Transverse colon (tissue), 4 donors: ENCODE results near the gene CEP126. TPM values are rescaled to one million over a fixed set of nuclear protein-coding genes. Genes with fewer than 3 reads are reported as not detected.

Experiments used
- DNase-seq: peaks from one replicate; pipeline ENCODE4 v3.0.0-alpha.2; 2019
- H3K27ac ChIP-seq, 4 donors: fragments of 200-600 bp; sonication (generic); 2 replicates each; pipeline ENCODE4 v1.5.1; 2016 to 2018; ENCODE audit warnings: inconsistent platforms in 4 of 4
- H3K27me3 ChIP-seq: fragments of 200-600 bp; sonication (generic); 2 replicates; pipeline ENCODE4 v1.5.1; 2017; ENCODE audit warnings: inconsistent platforms
- H3K36me3 ChIP-seq, 4 donors: fragments of 200-600 bp; sonication (generic); 2 replicates each; pipeline ENCODE4 v1.5.1; 2017 to 2019; ENCODE audit warnings: inconsistent platforms in 4 of 4
- H3K4me1 ChIP-seq, 4 donors: fragments of 200-600 bp; sonication (generic); 2 replicates each; pipeline ENCODE4 v1.5.1; 2017 to 2020; ENCODE audit warnings: inconsistent platforms in 4 of 4
- H3K4me3 ChIP-seq, 4 donors: fragments of 200-600 bp; sonication (generic); 1 replicate in 1 of 4; 2 replicates in 3 of 4; pipeline versions ENCODE4 v1.5.1 to v1.6.1; 2017 to 2019; ENCODE audit warnings: inconsistent platforms in 4 of 4
- H3K9me3 ChIP-seq, 2 donors: fragments of 200-600 bp; sonication (generic); 2 replicates each; pipeline ENCODE4 v1.5.1; 2017 to 2019; ENCODE audit warnings: inconsistent platforms in 2 of 2
- CTCF ChIP-seq, 5 experiments: fragments of 200-600 bp in 3 of 5; fragments of 450-650 bp in 2 of 5; sonication (generic) in 3 of 5; IDR thresholded peaks; 1 replicate in 2 of 5; 2 replicates in 3 of 5; pipeline ENCODE4 v1.5.1; 2016 to 2017; ENCODE audit warnings: antibody characterized with exemption in 5 of 5, inconsistent platforms in 3 of 5, mild to moderate bottlenecking in 2 of 5, moderate library complexity in 1 of 5
- EP300 ChIP-seq: sonication (generic); formaldehyde crosslinking; IDR thresholded peaks from one replicate; pipeline ENCODE4 v1.6.1; 2017; ENCODE audit warnings: antibody characterized with exemption, low read depth
- POLR2A ChIP-seq: fragments of 450-650 bp; IDR thresholded peaks from one replicate; pipeline ENCODE4 v1.6.1; 2016; ENCODE audit warnings: antibody characterized with exemption, mild to moderate bottlenecking, moderate library complexity
- POLR2AphosphoS5 ChIP-seq, 3 donors: sonication (generic); formaldehyde crosslinking; IDR thresholded peaks; one replicate each; pipeline ENCODE4 v1.6.1; 2016; ENCODE audit warnings: antibody characterized with exemption in 3 of 3
- WGBS, 2 donors: methylation state at CpG; one replicate each; pipeline ENCODE4 v1.1.5; 2018; ENCODE audit warnings: low coverage in 1 of 2; 5-methylcytosine and 5-hydroxymethylcytosine counted together
- in situ Hi-C, 4 donors: fragments of 200-750 bp; cut with MboI; loops; one replicate each; pipeline versions ENCODE4 v1.15.0 to v1.15.1; 2017; ENCODE audit warnings: low sequenced_read_pairs in 3 of 4, low pct_ligation_motif_present in 1 of 4, low pct_unique_long_range_greater_than_20kb in 1 of 4
- intact Hi-C: fragments of 100-400 bp; cut with DNase I; formaldehyde crosslinking; loops from one replicate; pipeline ENCODE4 v1.15.1; 2023; ENCODE audit warnings: low total_unique reads
- total RNA-seq, 4 donors: library from RNA; depleted of rRNA; stranded (reverse); fragments of >200 nt; gene quantifications; one replicate each; pipeline ENCODE4 v1.1.0, GENCODE V29; 2016

CEP126 gene
- total RNA-seq, 4 donors from 2014 or later: 1.1 to 6.4 (median 3.8) TPM

- no peak for DNase-seq
- peak overlapping the region in 3 of 4 donors; percentile 13 to 48 (median 41) for H3K27ac ChIP-seq
Observed at GRCh38 chr11:102026217-102026616, 111.4 kb downstream of the CEP126 start.

GRCh38 chr11:102026959-102027358, 112.1 kb downstream of the CEP126 start:
- in situ Hi-C loops: no loop called here
- Histone ChIP-seq H3K4me3 (no peak overlapping the region), H3K27me3 (no peaks in the 10 kb centered on the region), H3K9me3 (no peaks in the 10 kb centered on the region), H3K27ac (peak overlapping the region in 2 of 4 donors; percentile 19 to 48), H3K36me3 (no peaks in the 10 kb centered on the region), H3K4me1 (peaks cover 0 to 16% (median 12%) of the 10 kb centered on the region in 4 donors)
- TF ChIP-seq POLR2A: no peak
- peak in 1 of 3 donors; percentile 35 for TF ChIP-seq POLR2AphosphoS5 (IDR thresholded peaks at IDR 0.05)
- DNase-seq: no peak
- 13 to 22% methylated on average over 2 of the region's 2 CpGs for WGBS, 2 donors
- intact Hi-C loops: no loop called here

More at GRCh38 chr11:102026217-102026616, 111.4 kb downstream of the CEP126 start:
- peaks cover 0 to 16% (median 12%) of the 10 kb centered on the region in 4 donors for H3K4me1 ChIP-seq
- 33 to 36% methylated on average over 4 of the region's 4 CpGs for WGBS, 2 donors
- no peaks in the 10 kb centered on the region for H3K36me3 ChIP-seq
- intact Hi-C loops (no loop called here), in situ Hi-C loops (no loop called here)
- H3K27me3 ChIP-seq: no peaks in the 10 kb centered on the region
- H3K9me3 ChIP-seq: no peaks in the 10 kb centered on the region
- TF ChIP-seq POLR2AphosphoS5 (IDR thresholded peaks at IDR 0.05) (peak in 2 of 3 donors; percentile 51 to 52), EP300 (no peak)
- no peak overlapping the region for H3K4me3 ChIP-seq

- H3K4me1 ChIP-seq: no peaks in the 10 kb centered on the region
- no peak overlapping the region for H3K27ac ChIP-seq
- no peaks in the 10 kb centered on the region for H3K27me3 ChIP-seq
- in situ Hi-C loops (no loop called here), intact Hi-C loops (no loop called here)
- DNase-seq: no peak
- WGBS, 2 donors: 80% methylated on average over 1 of the region's 1 CpG; no CpG with 5 or more reads in 1 of the 2 donors
- no peaks in the 10 kb centered on the region for H3K9me3 ChIP-seq
- no peaks in the 10 kb centered on the region for H3K36me3 ChIP-seq
- H3K4me3 ChIP-seq: no peak overlapping the region
- TF ChIP-seq POLR2A (no peak), EP300 (no peak), POLR2AphosphoS5 (IDR thresholded peaks at IDR 0.05) (no peak), CTCF (IDR thresholded peaks at IDR 0.05) (no peak)
Observed at GRCh38 chr11:102036757-102037156, 121.9 kb downstream of the CEP126 start.

- peak overlapping the region in 3 of 4 donors; percentile 64 to 69 (median 68) for H3K27ac ChIP-seq
- H3K9me3 ChIP-seq: no peaks in the 10 kb centered on the region
- H3K27me3 ChIP-seq: peaks cover 20% of the 10 kb centered on the region
- in situ Hi-C loops (no loop called here), intact Hi-C loops (no loop called here)
- peaks cover 0 to 16% (median 12%) of the 10 kb centered on the region in 4 donors for H3K4me1 ChIP-seq
- H3K4me3 ChIP-seq: peak overlapping the region; percentile 43 to 66 (median 47)
- no peak for TF ChIP-seq CTCF (IDR thresholded peaks at IDR 0.05)
- no peak for TF ChIP-seq POLR2AphosphoS5 (IDR thresholded peaks at IDR 0.05)
- TF ChIP-seq EP300: no peak
- TF ChIP-seq POLR2A: no peak
- no peak for DNase-seq
- 31 to 32% methylated on average over 4 of the region's 4 CpGs for WGBS, 2 donors
- no peaks in the 10 kb centered on the region for H3K36me3 ChIP-seq
Observed at GRCh38 chr11:102046841-102047240, 132.0 kb downstream of the CEP126 start.

GRCh38 chr11:102047305-102047924, 132.6 kb downstream of the CEP126 start, which contains the start of gene CFAP300:
Gene CFAP300 (plus strand): TSS chr11:102047437. CDS start chr11:102047471, 34 bp downstream.
- in situ Hi-C loops: no loop called here
- 6 to 11% methylated on average over 3 to 45 of the region's 45 CpGs for WGBS, 2 donors
- H3K9me3 ChIP-seq: no peaks in the 10 kb centered on the region
- H3K27ac ChIP-seq: peak within 1 kb of the TSS; percentile 58 to 69 (median 66)
- no peaks in the 10 kb centered on the region for H3K36me3 ChIP-seq
- intact Hi-C loops: no loop called here
- peaks cover 0 to 16% (median 12%) of the 10 kb centered on the region in 4 donors for H3K4me1 ChIP-seq
- peak within 1 kb of the TSS; percentile 43 to 66 (median 47) for H3K4me3 ChIP-seq
- TF ChIP-seq EP300 (no peak), POLR2A (no peak), CTCF (IDR thresholded peaks at IDR 0.05) (no peak), POLR2AphosphoS5 (IDR thresholded peaks at IDR 0.05) (no peak)
- H3K27me3 ChIP-seq: peaks cover 20% of the 10 kb centered on the region
- DNase-seq: peak; percentile 85

Other genes starting within 250 kb of the CEP126 start
- under 1 TPM in 1 of 4 donors, not detected in 3; 0.96 TPM for gene ANGPTL5, start 1.5 kb downstream of the CEP126 start, total RNA-seq
- gene CFAP300, start 132.4 kb downstream of the CEP126 start, total RNA-seq: 10 to 100 TPM in 1 of 4 donors, 1 to 10 TPM in 1, under 1 TPM in 1, not detected in 1; 0.79 to 33.2 (median 2.2) TPM
- gene YAP1, start 195.4 kb downstream of the CEP126 start, total RNA-seq: 100 to 1,000 TPM in 3 of 4 donors, 10 to 100 TPM in 1; 90.5 to 163 (median 105) TPM